HCT116 (cell line): ENCODE measurements around the gene DMPK. TPM values are rescaled to one million over a fixed set of nuclear protein-coding genes. Genes with fewer than 3 reads are reported as not detected.

Experiments used
- ATAC-seq: fragments of 200-7000 bp; cut with Tn5 transposase; 2 replicates; pipeline ENCODE4 v1.9.1; 2020; ENCODE audit warnings: mild to moderate bottlenecking, moderate library complexity
- BruUV-seq: library from RNA; stranded (reverse); fragments of 400-500 nt; replicated peaks from 2 replicates; lab custom pipeline; 2021; lab: Mats Ljungman, UMichigan
- CTCF ChIA-PET: fragments of 300-600 bp; sonication (Branson Sonifier 250); formaldehyde crosslinking; loops from one replicate; lab custom pipeline; 2021; ENCODE audit warnings: antibody characterized with exemption; lab: Charles Lee
- POLR2A ChIA-PET: fragments of 300-600, 350-600 bp; sonication (Branson Sonifier 250); formaldehyde crosslinking; loops from one replicate; lab custom pipeline; 2021; ENCODE audit warnings: antibody characterized with exemption; lab: Charles Lee
- RAD21 ChIA-PET, 2 experiments: fragments of 300-600 bp; sonication (Branson Sonifier 250); formaldehyde crosslinking; loops; one replicate each; lab custom pipeline; 2023; ENCODE audit warnings: low total read pairs in 2 of 2; ENCODE audit not compliant: uncharacterized antibody in 2 of 2, unreplicated experiment in 2 of 2, low non-redundant PET in 1 of 2; lab: Charles Lee
- DNase-seq: peaks from one replicate; pipeline ENCODE4 v3.0.0-alpha.2; 2010; ENCODE audit warnings: low read depth, low spot score
- H2AFZ ChIP-seq: fragments of 200-600 bp; shearing (Covaris generic), sonication (generic); 2 replicates; pipeline ENCODE4 v1.6.1; 2017; ENCODE audit warnings: low read depth, mixed run types, mixed read lengths, antibody characterized with exemption, low read length; ENCODE audit not compliant: poor library complexity, severe bottlenecking
- H3K27ac ChIP-seq: 2 replicates; pipeline ENCODE4 v1.5.1; 2012; ENCODE audit warnings: low read depth, low read length
- H3K27me3 ChIP-seq: fragments of 200-600 bp; sonication (generic); 2 replicates; pipeline ENCODE4 v1.6.1; 2016; ENCODE audit warnings: mixed run types, low read length, mixed read lengths; ENCODE audit not compliant: insufficient read depth
- H3K36me3 ChIP-seq, 2 experiments: fragments of 200-500 bp in 1 of 2; fragments of 200-600 bp in 1 of 2; sonication (Bioruptor generic) in 1 of 2; sonication (generic) in 1 of 2; 2 replicates each; pipeline versions ENCODE4 v1.5.1 to v1.6.1; 2014 to 2016; ENCODE audit warnings: low read length in 2 of 2, inconsistent platforms in 1 of 2, mixed read lengths in 1 of 2, mixed run types in 1 of 2; ENCODE audit not compliant: insufficient read depth in 2 of 2, control insufficient read depth in 1 of 2
- H3K4me1 ChIP-seq, 2 experiments: fragments of 200-600 bp in 1 of 2; sonication (generic) in 1 of 2; 2 replicates each; pipeline versions ENCODE4 v1.5.1 to v1.6.1; 2012 to 2017; ENCODE audit warnings: low read length in 2 of 2, inconsistent platforms in 1 of 2, mild to moderate bottlenecking in 1 of 2, mixed read lengths in 1 of 2, mixed run types in 1 of 2, moderate library complexity in 1 of 2; ENCODE audit not compliant: insufficient read depth in 2 of 2, control insufficient read depth in 1 of 2
- H3K4me2 ChIP-seq: fragments of 200-600 bp; sonication (generic); 2 replicates; pipeline ENCODE4 v1.6.1; 2017; ENCODE audit warnings: mixed run types, low read length, mixed read lengths
- H3K4me3 ChIP-seq, 2 experiments: fragments of 200-600 bp in 1 of 2; sonication (generic) in 1 of 2; replicated peaks in 1 of 2; 2 replicates each; pipeline ENCODE4 v1.5.1; 2011 to 2016; ENCODE audit warnings: low read length in 2 of 2, control low read depth in 1 of 2, low read depth in 1 of 2, mild to moderate bottlenecking in 1 of 2, mixed read lengths in 1 of 2, mixed run types in 1 of 2
- H3K79me2 ChIP-seq: fragments of 200-600 bp; sonication (generic); 2 replicates; pipeline ENCODE4 v1.6.1; 2017; ENCODE audit warnings: mild to moderate bottlenecking, mixed run types, low read length, moderate library complexity, mixed read lengths; ENCODE audit not compliant: insufficient read depth
- H3K9ac ChIP-seq: fragments of 200-600 bp; sonication (generic); 2 replicates; pipeline ENCODE4 v1.6.1; 2016; ENCODE audit warnings: low read length, mixed read lengths
- H3K9me2 ChIP-seq: fragments of 200-600 bp; sonication (generic), shearing (Covaris generic); 2 replicates; pipeline ENCODE4 v1.6.1; 2017; ENCODE audit warnings: mixed run types, mild to moderate bottlenecking, moderate library complexity; ENCODE audit not compliant: insufficient read depth
- H3K9me3 ChIP-seq, 2 experiments: fragments of 200-500 bp in 1 of 2; fragments of 200-600 bp in 1 of 2; sonication (Bioruptor generic) in 1 of 2; sonication (generic) in 1 of 2; 2 replicates each; pipeline ENCODE4 v1.6.1; 2014 to 2017; ENCODE audit warnings: low read length in 2 of 2, mixed read lengths in 2 of 2, inconsistent platforms in 1 of 2, low read depth in 1 of 2, mild to moderate bottlenecking in 1 of 2, mixed run types in 1 of 2, moderate library complexity in 1 of 2; ENCODE audit not compliant: control insufficient read depth in 1 of 2, insufficient read depth in 1 of 2
- H4K20me1 ChIP-seq: fragments of 200-600 bp; sonication (generic), shearing (Covaris generic); 2 replicates; pipeline ENCODE4 v1.6.1; 2017; ENCODE audit warnings: mixed run types, mild to moderate bottlenecking, moderate library complexity; ENCODE audit not compliant: insufficient read depth
- CBX3 ChIP-seq: IDR thresholded peaks from 2 replicates; pipeline ENCODE4 v1.6.1; 2012; ENCODE audit warnings: low read depth
- CTCF ChIP-seq, 3 experiments: fragments of 200-600 bp in 1 of 3; sonication (generic) in 1 of 3; IDR thresholded peaks in 2 of 3; conservative IDR thresholded peaks in 1 of 3; 2 replicates each; pipeline ENCODE4 v1.5.1; 2012 to 2017; ENCODE audit warnings: low read depth in 2 of 3, low read length in 2 of 3, antibody characterized with exemption in 1 of 3, borderline replicate concordance in 1 of 3, control low read depth in 1 of 3, mild to moderate bottlenecking in 1 of 3, mixed read lengths in 1 of 3, mixed run types in 1 of 3, moderate library complexity in 1 of 3; ENCODE audit not compliant: insufficient read depth in 1 of 3
- ELF1 ChIP-seq: IDR thresholded peaks from 2 replicates; pipeline ENCODE4 v1.6.1; 2012; ENCODE audit warnings: low read depth, borderline replicate concordance
- RAD21 ChIP-seq: IDR thresholded peaks from 2 replicates; pipeline ENCODE4 v1.6.1; 2012; ENCODE audit warnings: low read depth, mild to moderate bottlenecking
- SP1 ChIP-seq: IDR thresholded peaks from 2 replicates; pipeline ENCODE4 v1.6.1; 2012; ENCODE audit warnings: low read depth
- SRF ChIP-seq: IDR thresholded peaks from 2 replicates; pipeline ENCODE4 v1.6.1; 2012; ENCODE audit warnings: low read depth
- ZBTB33 ChIP-seq: IDR thresholded peaks from 2 replicates; pipeline ENCODE4 v1.6.1; 2011; ENCODE audit warnings: mild to moderate bottlenecking, low read length, moderate library complexity; ENCODE audit not compliant: insufficient replicate concordance; ENCODE audit errors: extremely low read depth
- intact Hi-C: fragments of 100-400 bp; cut with micrococcal nuclease; formaldehyde crosslinking; loops from 2 replicates; pipeline ENCODE4 v1.10.0; 2022
- total RNA-seq: library from RNA; stranded (reverse); gene quantifications from one replicate; pipeline ENCODE4 v1.2.1, GENCODE V29; 2021; ENCODE audit not compliant: unreplicated experiment

Gene DMPK
- total RNA-seq, 1 experiment from 2014 or later, result 52.5 TPM

DNA sequence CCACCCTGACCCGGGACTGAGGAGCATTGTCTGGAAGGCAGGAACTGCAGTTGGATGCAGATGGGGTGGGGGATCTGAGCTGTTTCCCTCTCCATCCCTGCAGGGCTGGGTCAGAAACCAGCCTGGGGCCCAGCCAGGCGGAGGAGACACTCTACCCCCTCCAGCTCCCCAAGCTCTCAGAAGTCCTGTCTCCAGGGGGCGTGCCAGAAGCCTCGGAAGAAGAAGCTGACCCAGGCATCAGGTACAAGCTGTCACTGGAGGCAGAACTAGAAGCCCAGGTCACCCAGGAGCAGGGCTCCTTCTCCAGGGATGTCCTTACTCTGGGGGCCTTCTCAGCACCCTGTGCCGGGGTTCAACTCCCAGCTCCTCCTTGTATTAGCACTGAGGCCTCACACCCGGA is 28.7 kb downstream of the DMPK start:
- RAD21 ChIA-PET, result no interaction called here

More for the DNA sequence above, 28.7 kb downstream of the DMPK start:
- no peak overlapping the region for H3K4me2 ChIP-seq
- ATAC-seq, result peak; percentile 66
- ChIA-PET POLR2A (no interaction called here), CTCF (no interaction called here)
- no peaks in the 10 kb centered on the region for H3K36me3 ChIP-seq
- H3K4me1 ChIP-seq, result no peaks in the 10 kb centered on the region
- H3K79me2 ChIP-seq, result no peaks in the 10 kb centered on the region
- H3K27ac ChIP-seq, result no peak overlapping the region
- no peak for DNase-seq
- no peaks in the 10 kb centered on the region for H3K9me2 ChIP-seq
- H4K20me1 ChIP-seq, result no peaks in the 10 kb centered on the region
- H3K9me3 ChIP-seq, result no peaks in the 10 kb centered on the region
- no TSS peak for BruUV-seq
- no peak overlapping the region for H3K4me3 ChIP-seq
- no peaks in the 10 kb centered on the region for H3K27me3 ChIP-seq
- no peak for TF ChIP-seq CTCF (IDR thresholded peaks at IDR 0.05 in 2 of 3, conservative IDR thresholded peaks at IDR 0.05 in 1 of 3; ENCODE audit: borderline replicate concordance in 1 of 3, insufficient read depth in 1 of 3, low read depth in 2 of 3, low read length in 2 of 3)
- no peak for TF ChIP-seq ZBTB33
- no peak for TF ChIP-seq ELF1
- no peak for TF ChIP-seq SRF
- no peak for TF ChIP-seq RAD21
- TF ChIP-seq CBX3, result no peak
- TF ChIP-seq SP1, result no peak
- no peak overlapping the region for H3K9ac ChIP-seq
- intact Hi-C loops, result no loop called here
- H2AFZ ChIP-seq, result no peak overlapping the region
